Measurements from ENCODE around the gene SPDYE1. TPM values are rescaled to one million over a fixed set of nuclear protein-coding genes. Genes with fewer than 3 reads are reported as not detected.
A peak's percentile ranks its signal among the peaks of the same experiment; 100 is the strongest.
"Not testable (repeated sequence)": the region's sequence is repeated elsewhere in the genome, so short reads cannot be mapped to it uniquely, and the experiment has no call there.

The SPDYE1 gene
- total RNA-seq, 1 donor from 2014 or later = not detected

DNA sequence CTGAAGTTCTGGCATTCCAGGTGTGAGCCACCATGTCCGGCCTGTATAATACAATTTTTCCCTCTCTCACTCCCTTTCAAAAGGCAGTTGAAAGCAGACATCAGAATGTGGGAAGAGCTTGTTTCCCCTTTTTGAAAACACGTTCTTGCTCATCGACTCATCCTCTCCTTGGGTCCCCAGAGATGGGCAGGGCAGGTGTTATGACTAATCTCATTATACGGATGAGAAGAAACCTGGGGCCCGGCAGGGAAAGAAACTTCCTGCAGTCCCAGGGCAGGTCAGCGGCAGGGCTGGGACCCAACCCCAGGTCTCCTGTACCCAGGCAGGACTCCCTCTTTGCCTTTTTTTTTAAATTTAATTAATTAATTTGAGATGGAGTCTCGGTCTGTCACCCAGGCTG is 4.8 kb upstream of the SPDYE1 start:
- DNase-seq (ENCODE audit: low spot score) = not testable (repeated sequence)

DNA sequence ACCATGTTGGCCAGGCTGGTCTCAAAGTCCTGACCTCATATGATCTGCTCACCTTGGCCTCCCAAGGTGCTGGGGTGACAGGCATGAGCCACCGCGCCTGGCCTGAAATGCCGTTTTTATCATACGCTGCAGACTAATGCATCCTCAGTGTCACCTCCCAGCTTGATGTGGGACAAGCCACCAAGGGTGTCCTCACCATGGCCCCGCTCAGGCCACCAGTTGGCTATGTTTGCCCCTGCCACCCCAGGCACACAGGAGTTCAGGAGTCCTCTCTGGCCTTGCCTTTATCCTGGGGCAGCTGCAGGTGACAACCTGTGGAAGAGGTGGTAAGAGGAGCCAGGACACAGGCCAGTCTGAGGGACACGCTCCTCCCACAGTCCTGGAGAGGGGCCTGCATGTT is 3.0 kb upstream of the SPDYE1 start:
- DNase-seq (ENCODE audit: low spot score) = not testable (repeated sequence)

DNA sequence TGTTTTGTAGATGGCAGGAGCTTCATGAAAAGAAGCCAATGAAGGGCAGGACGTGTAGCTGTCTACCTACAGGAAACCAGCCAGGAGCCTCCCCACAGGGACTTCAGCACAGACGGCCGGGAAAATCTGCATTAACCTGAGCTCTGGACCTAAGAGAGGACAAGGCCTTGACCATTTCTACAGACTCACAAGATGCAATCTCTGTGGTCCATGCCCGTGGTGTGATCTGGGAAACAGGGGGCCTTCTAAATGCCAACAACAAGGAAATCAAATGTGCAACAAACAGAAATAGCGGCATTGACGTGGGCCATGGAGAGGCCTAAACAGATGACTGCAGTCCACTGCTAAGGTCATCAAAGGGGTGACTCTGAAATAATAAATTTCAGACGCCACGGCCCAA is 14.4 kb downstream of the SPDYE1 start:
- DNase-seq (ENCODE audit: low spot score) = not testable (repeated sequence)

DNA sequence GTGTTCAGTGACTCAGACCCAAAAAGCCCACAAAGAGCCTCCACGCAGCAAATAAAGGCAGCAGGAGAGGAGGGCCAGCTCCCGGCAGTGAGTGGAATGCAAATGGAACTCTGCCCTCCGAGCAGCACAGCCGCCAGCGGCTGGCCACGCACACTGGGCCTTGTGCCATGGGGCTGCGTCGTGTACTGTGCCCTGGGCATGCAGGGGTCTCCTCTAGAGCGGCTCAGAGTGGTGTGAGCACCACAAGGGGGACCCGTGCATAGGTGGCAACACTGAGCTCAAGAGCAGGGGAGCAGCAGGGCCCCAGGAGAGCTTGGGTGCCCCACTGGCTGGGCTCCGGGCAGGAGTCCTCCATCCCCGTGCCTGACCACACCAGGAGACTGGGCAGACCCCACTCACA is 17.4 kb downstream of the SPDYE1 start:
- DNase-seq (ENCODE audit: low spot score) = not testable (repeated sequence)

DNA sequence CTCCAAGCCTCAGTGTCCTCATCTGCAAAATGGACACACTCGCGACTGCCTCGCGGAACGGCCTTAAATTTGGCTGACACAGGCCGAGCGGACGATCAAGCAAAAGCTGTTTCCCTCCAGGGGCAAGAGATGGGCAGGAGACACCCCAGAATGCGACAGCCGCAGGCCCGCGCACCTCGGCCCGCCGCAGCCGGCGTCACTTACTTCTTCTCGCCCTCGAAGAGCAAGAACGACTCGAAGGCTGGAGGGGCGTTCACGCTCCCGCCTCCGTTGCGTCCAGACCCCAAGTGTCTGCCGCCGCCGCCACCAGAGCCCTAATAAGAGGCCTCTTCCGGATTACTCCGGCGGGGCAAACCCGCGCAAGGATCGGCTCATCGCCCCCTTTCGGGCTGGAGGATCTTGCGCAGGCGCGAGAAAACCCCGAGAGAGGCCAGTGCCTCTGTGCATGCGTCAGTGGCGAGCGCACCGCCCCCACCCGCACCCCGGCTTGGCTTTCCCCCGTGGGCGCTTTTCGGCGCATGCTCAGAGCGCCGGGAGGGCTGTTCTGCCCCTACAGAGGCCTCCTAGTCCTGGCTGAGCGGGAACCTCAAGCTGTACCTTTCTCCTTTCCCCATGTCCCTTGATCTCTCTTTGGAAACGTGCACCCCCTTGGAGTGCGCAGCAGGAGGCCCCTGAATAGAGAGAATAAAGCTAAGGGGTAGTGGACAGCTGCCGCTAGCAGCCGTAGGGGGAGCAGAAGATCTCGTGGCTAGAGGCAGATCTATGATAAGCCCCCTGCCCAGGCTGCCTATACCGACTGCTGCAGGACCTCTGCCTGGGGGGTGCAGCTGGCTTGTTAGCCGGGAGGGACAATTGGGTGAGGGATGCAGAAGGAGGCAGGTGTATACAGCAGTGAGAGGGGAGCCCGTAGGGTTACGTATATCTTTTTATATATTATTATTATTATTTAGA is 21.4 kb downstream of the SPDYE1 start:
- peak; percentile 97 for DNase-seq (ENCODE audit: low spot score)

DNA sequence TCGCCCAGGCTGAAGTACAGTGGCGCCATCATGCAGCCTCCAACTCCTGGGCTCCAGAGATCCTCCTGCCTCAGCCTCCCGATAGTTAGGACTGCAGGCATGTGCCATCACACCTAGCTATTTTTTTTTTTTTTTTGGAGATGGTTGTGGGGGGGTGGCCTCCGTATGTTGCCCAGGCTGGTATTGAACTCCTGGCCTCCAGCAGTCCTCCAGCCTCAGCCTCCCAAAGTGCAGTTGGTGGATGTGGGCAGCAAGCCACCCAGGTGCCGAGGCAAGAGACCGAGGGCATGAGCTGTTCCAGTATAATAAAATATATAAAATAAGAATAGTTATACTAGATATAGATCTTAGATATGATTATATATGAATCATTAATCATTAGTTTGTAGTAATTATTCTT is 22.1 kb downstream of the SPDYE1 start:
- DNase-seq (ENCODE audit: low spot score) = not testable (repeated sequence)

DNA sequence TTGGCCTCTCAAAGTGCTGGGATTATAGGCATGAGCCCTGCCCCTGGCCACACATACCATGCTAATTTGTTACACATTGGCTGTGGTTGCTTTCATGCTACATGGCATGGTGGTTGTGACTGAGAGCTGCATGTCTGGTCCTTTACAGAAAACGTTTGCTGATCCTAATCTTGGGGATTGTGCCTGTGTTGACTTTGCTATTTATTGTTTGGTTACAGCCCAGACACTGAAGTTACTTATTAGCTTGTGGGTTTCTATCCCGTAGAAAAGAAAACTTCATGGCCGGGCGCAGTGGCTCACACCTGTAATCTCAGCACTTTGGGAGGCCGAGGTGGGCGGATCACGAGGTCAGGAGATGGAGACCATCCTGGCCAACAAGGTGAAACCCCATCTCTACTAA is 24.4 kb downstream of the SPDYE1 start:
- DNase-seq (ENCODE audit: low spot score) = not testable (repeated sequence)

DNA sequence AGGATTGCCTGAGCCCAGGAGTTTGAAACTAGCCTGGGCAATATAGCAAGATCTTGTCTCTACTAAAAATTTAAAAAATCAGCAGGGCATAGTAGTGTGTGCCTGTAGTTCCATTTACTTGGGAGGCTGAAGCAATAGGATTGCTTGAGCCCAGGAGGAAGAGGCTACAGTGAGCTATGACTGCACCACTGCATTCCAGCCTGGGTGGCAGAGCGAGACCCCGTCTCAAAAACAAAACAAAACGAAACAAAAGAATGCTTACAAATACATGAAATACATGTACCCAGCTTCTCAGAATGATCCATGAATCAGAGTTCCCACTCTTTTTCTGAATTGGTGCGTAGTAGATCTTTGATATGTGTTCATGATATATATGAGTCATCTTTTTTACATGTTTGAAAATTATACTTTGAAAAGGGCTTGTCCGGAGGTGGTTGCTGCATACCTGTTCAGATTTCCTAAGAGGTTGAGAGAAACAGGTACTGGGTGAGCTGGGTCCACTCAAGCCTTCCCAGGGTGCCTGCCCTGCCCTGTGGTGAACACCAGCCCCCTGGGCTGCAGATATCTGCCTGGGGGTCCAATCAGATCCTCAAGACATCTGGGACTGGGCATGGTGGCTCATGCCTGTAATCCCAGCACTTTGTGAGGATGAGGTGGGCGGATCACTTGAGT is 25.2 kb downstream of the SPDYE1 start:
- DNase-seq (ENCODE audit: low spot score) = not testable (repeated sequence)

DNA sequence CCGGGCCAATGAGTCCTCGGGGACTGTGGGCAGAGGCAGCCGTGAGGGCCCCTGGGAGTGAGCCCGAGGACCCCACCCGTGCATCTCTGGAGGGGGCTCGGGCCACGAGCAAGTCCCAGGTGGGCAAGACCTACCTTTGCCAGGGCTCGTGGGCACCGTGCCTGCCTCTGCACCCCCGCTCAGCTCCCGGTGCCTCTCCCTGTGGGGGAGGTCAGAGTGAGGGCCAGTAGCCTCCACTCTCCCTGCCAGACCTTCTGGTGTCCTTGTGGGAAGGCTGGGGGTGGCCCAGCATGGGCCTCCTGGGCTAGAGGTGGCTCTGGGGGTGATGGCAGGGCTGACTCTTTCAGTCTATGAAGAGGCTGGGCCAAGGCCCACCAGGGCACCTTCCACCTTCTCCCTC is 31.7 kb downstream of the SPDYE1 start:
- peak; percentile 13 for DNase-seq (ENCODE audit: low spot score)

DNA sequence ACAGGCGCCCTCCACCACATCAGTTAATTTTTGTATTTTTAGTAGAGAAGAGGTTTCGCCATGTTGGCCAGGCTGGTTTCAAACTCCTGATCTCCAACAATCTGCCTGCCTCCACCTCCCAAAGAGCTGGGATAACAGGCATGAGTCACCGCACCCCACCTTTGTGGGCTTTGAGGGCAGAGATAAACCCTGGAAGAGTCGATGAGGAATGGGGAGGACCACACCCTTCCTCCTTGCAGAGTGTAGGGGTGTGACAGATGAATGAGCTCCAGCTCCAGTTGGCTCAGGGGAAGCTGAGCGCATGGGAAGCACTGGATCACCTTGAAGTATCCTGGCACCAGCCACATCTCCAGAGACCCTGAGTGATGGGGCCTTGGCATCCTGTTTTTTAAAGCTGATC is 32.3 kb downstream of the SPDYE1 start:
- DNase-seq (ENCODE audit: low spot score) = peak; percentile 12

DNA sequence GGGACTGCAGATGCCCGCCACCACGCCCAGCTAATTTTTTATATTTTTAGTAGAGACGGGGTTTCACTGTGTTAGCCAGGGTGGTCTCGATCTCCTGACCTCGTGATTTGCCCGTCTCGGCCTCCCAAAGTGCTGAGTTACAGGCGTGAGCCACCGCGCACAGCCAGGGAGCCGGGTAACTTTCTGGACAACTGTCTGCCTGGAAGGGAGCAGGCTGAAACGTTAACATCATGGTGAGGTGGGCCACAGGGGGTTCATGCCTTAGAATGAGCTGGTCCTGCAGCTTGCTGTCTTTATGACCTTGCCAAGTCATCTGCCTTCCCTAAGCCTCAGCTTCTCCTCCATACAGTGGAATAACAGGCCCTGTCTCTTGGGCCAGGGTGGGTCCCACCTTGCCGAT is 33.6 kb downstream of the SPDYE1 start:
- DNase-seq (ENCODE audit: low spot score) = peak; percentile 29

DNA sequence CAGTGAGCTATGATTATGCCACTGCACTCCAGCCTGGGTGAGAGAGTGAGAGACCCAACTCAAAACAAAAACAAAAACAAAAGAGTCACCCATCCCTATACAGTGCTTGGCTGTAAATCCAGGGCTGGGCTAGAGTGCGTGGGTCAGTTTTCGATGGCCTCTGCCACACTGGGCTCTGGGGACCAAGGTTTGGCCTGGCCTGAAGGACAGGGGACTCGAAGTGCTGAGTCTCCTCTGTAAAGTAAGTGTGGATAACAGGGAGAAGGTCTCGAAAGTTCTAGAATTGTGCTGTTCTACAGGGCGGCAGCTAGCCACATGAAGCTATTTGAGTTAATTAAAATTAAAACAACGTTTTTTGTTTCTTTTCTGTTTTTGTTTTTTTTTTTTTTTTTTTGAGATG is 34.3 kb downstream of the SPDYE1 start:
- peak; percentile 18 for DNase-seq (ENCODE audit: low spot score)

DNA sequence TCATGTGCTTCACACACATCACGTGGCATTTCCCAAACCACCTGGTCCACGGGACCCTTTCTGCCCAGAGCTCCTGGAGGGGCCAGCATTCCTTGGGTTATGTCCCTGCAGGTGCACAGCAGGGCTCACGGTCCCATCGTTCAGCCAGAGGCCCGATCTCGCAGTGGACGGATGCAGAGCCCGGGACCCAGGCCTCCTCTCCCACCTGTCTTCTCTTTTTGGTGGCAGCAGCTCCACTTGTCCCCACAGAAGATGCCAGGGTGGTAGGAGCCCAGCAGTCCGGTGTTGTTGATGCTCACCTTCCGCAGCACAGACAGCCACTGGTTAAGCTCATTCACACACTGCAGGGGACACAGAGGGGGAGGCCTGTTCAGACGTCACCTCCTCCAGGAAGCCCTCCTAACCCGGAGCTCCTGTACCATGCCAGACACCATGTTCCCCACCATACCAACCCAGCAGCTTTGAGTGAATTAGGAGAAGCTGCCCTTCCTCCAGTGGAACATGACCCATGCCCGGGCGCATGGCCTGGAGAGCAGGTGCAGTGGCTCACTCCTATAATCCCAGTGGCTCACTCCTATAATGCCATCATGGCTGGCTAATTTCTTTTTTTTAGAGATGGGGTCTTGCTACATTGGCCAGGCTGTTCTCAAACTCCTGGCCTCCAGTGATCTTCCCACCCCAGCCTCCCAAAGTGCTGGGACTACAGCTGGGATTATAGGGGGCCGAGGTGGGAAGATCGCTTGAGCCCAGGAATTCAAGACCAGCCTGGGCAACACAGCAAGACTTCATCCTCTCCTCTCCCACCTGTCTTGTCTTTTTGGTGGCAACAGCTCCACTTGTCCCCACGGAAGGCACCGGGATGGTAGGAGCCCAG is 36.5 kb downstream of the SPDYE1 start:
- DNase-seq (ENCODE audit: low spot score) = peak; percentile 29

DNA sequence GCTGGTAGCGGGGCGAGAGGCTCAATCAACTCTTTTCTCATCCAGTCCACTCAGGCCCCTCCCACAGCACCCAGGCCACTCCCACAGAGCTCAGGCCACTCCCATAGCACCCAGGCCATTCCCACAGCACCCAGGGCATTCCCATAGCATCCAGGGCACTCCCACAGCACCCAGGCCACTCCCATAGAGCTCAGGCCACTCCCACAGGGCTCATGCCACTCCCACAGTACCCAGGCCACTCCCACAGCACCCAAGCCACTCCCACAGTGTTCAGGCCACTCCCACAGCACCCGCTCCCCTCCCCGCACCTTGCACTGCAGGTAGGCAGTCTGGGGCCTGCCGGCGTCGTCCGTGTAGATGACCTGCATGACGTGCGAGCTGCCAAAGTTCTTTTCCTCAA is 38.7 kb downstream of the SPDYE1 start:
- DNase-seq (ENCODE audit: low spot score) = not testable (repeated sequence)

DNA sequence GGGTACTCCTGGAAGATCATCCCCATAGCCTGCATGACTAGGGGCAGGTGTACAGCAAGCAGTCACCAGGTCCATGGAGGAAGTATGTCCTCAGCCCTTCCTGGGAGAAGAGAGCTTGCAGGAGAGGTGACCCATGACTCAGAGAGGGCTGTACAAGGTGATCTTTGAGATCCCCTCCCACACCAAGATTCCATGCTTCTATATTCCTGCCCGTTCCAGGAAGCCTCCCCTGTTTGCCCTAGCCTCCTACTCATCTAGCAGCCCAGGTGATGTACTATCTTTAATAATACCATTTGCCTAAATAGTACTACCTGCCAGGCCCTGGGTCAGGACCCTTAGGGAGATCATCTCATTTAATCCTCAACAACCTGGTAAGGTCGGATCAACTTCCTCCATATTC is 40.3 kb downstream of the SPDYE1 start:
- not testable (repeated sequence) for DNase-seq (ENCODE audit: low spot score)

DNA sequence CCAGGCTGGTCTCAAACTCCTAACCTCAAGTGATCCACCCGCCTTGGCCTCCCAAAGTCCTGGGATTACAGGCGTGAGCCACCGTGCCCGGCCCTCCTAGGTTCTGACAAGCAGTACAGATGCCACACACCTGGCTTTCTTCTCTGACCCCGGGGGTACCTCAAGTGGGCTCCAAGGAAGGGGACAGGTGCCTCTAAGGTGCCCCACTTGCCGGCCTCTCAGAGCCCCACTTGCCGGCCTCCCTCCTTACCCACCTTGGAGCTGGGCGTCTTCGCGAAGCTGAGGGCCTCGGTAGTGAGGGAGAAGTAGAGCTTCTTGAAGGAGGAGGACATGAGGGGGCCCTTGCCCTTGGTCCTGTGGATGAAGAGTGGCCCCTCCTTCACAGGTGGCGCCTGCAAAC is 40.9 kb downstream of the SPDYE1 start:
- peak; percentile 23 for DNase-seq (ENCODE audit: low spot score)

DNA sequence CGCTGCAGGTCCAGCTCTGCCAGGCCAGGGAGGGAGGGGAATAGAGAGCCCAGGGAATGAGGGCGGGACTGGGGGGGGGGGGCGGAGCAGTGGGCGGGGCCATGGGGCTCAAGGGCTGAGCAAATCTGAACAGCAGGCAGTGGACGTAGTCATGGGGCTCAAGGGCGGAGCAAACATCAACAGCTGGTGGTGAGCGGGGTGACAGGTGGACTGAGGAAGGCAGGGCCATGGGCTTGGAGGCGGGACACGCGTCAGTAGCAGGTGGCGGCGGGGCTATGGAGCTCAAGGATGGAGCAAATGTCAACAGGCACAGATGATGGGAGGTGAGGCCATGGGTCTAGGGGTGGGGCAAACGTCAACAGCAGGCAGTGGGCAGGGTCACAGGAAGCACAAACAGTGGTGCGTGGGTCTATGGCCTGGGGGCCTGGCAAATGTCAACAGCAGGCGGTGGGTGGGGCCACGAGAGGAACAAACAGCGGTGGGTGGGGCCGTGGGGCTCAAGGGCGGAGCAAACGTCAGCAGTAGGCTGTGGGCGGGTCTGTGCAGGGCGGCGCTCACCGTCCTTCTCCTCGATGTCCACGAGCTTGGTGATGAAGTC is 41.4 kb downstream of the SPDYE1 start:
- peak; percentile 93 for DNase-seq (ENCODE audit: low spot score)

DNA sequence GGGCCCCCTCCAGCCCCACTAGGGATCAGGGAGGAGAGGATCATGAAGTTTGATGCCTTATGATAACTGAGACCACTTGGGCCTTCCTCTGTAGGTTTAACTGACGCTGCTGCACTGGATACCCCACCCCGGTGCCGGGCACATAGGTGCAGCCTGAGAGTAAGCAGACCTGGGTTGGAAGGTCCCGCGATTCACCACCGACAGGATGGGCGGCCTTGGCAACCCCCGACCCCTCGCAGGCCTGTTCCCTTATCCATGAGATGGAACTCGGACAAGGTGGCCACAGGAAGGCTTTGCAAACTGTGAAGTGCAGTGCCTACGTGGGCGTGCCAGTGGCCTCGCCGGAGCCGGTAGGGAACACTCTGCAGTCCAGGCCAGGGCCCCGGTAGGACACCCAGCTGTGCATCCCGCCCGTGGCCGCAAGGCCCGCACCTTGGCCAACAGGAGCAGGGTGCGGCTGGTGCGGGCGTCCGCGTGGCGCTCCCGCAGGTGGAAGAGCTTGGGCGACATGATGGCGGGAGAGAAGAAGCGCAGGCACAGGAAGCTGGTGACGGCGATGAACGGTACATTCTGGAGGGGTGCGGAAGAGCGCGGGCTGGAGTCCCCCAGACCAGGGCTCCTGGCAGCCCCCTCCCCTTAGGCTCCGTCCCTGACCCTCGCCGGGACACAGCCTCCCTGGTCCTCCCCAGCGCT is 42.2 kb downstream of the SPDYE1 start:
- DNase-seq (ENCODE audit: low spot score) = peak; percentile 35

DNA sequence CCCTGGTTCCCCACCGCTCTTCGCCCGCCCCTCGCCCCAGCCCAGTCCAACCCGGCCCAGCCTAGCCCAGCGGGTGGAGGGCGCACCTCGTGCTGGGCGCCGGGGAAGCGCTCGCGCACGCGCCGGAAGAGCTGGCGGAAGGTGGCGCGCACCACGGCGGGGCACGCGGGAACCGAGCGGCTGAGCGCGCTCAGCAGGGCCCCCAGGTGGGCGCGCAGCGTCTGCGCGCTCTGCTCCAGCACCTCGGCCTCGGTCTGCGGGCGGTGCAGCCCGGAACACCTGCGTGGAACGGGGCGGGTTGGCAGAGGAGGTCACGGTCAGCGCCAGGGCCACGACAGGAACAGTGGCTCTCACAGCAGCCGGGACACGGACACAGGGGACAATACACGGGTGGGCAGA is 42.8 kb downstream of the SPDYE1 start:
- DNase-seq (ENCODE audit: low spot score) = peak; percentile 43

DNA sequence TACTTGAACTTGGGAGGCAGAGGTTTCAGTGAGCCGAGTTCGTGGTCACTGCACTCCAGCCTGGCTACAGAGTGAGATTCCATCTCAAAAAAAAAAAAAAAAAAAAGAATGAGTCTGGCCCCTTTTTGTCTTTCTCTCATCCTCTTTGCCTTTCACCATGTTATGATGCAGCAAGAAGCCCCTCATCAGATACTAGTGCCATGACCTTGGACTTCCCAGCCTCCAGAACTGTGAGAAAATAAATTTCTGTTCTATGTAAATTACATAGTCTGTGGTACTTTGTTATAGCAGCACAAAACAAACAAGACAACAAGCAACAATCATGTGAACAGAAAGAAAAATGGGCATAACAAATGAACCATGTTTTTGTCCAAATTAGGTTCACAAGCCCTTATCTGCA is 44.5 kb downstream of the SPDYE1 start:
- no peak for DNase-seq (ENCODE audit: low spot score)

DNA sequence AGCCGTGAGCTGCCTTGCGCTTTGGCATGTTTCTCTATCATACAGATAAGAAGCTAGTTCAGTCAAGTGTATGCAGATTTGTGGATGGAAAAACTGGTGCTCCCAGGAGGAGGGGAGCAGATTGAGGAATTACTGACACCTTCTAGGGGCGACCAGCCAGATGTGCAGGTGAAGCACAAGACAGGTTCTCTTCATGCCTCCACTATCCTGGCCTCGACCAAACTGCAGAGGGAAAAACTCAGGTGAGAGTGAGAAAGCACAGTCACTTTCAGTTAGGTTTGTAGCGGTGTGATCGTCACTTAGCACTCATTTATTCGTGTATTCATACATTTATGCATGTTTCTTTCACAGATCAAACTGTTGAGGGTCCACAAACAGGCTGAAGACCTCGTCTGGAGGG is 46.2 kb downstream of the SPDYE1 start:
- peak; percentile 40 for DNase-seq (ENCODE audit: low spot score)

All from ureter (tissue), 1 donor.